Astrocyte (in vitro differentiated cells and primary cell): Measurements from ENCODE around the gene NUTM2B.
"Not testable (repeated sequence)": the region's sequence is repeated elsewhere in the genome, so short reads cannot be mapped to it uniquely, and the experiment has no call there.

Experiments
- EZH2 ChIP-seq: IDR thresholded peaks from 2 replicates; pipeline ENCODE4 v1.6.1; 2012; ENCODE audit warnings: mild to moderate bottlenecking, low read length, inconsistent platforms; ENCODE audit not compliant: insufficient read depth
- TF ChIP-seq, protein P1 (sequence below): IDR thresholded peaks from 2 replicates; pipeline ENCODE4 v1.5.1; 2011; ENCODE audit warnings: low read depth, mild to moderate bottlenecking, inconsistent platforms, low read length, moderate library complexity; ENCODE audit not compliant: insufficient read depth

DNA sequence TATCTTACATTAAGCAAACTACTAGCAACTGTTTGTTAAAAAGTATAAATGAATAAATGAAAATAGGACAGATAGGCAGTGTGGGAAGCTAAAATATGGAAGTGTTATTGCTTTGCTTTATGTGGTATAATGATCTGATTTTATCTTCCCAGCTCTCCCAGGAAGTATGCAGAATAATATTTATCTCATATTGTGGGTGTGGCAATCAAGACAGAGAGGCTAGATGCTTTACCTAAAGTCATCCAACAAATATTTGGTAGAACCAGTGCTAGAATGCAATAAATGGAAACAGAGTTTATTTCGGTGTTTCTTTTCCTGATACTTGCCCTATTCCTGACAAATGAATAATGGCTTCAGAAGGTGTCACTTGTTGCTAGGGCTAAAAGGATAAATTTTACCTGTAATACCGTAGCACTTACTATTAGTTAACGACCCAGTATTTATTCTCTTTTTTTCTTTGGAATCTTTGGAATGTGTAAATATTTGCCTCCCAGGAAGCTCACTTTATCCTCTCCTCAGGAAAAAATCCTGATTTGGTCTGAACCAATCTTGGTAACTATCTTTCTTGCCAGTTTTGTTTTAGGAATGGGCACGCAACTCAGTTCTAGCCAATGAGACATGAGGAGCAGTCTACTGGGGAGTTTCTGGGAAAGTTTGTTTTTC, 14.0 kb downstream of the NUTM2B start:
- TF ChIP-seq, protein P1, sequence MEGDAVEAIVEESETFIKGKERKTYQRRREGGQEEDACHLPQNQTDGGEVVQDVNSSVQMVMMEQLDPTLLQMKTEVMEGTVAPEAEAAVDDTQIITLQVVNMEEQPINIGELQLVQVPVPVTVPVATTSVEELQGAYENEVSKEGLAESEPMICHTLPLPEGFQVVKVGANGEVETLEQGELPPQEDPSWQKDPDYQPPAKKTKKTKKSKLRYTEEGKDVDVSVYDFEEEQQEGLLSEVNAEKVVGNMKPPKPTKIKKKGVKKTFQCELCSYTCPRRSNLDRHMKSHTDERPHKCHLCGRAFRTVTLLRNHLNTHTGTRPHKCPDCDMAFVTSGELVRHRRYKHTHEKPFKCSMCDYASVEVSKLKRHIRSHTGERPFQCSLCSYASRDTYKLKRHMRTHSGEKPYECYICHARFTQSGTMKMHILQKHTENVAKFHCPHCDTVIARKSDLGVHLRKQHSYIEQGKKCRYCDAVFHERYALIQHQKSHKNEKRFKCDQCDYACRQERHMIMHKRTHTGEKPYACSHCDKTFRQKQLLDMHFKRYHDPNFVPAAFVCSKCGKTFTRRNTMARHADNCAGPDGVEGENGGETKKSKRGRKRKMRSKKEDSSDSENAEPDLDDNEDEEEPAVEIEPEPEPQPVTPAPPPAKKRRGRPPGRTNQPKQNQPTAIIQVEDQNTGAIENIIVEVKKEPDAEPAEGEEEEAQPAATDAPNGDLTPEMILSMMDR, result not testable (repeated sequence)
- TF ChIP-seq EZH2, result not testable (repeated sequence)
